BLaER1 treated with 17β-estradiol and CSF1 and Interleukin-3, amounts not matched to agents 10 nM and 100 nM (cell line): ENCODE measurements around the gene HDGF.

Experiments
- H3K27ac ChIP-seq, 11 experiments: shearing (Covaris generic); formaldehyde crosslinking; 2 replicates each; pipeline ENCODE4 v1.8.1; 2022
- H3K27me3 ChIP-seq, 11 experiments: shearing (Covaris generic); formaldehyde crosslinking; 2 replicates each; pipeline ENCODE4 v1.8.1; 2022
- H3K36me3 ChIP-seq, 11 experiments: shearing (Covaris generic); formaldehyde crosslinking; 2 replicates each; pipeline ENCODE4 v1.8.1; 2022
- H3K4me1 ChIP-seq, 10 experiments: shearing (Covaris generic); formaldehyde crosslinking; 2 replicates each; pipeline ENCODE4 v1.8.1; 2022
- H3K4me2 ChIP-seq, 11 experiments: shearing (Covaris generic); formaldehyde crosslinking; 2 replicates each; pipeline ENCODE4 v1.8.1; 2022
- H3K4me3 ChIP-seq, 10 experiments: shearing (Covaris generic); formaldehyde crosslinking; 2 replicates each; pipeline ENCODE4 v1.8.1; 2022
- H3K9ac ChIP-seq, 11 experiments: shearing (Covaris generic); formaldehyde crosslinking; 2 replicates each; pipeline ENCODE4 v1.8.1; 2022
- H3K9me3 ChIP-seq, 11 experiments: shearing (Covaris generic); formaldehyde crosslinking; replicated peaks in 1 of 11; 2 replicates each; pipeline ENCODE4 v1.8.1; 2022
- H4K20me1 ChIP-seq, 11 experiments: shearing (Covaris generic); formaldehyde crosslinking; 2 replicates each; pipeline ENCODE4 v1.8.1; 2022
- Cebpa-rat ChIP-seq, 11 experiments: shearing (Covaris generic); IDR thresholded peaks; 2 replicates each; pipeline ENCODE4 v1.8.1; 2022

The HDGF gene

GRCh38 chr1:156712626-156713025, 38.8 kb downstream of the HDGF start:
- Histone ChIP-seq H4K20me1 (peaks cover 0 to 76% (median 15%) of the 10 kb centered on the region in 11 experiments; a peak in 12 of 22 replicates), H3K27ac (no peak overlapping the region), H3K4me3 (no peak overlapping the region), H3K36me3 (peaks cover 0 to 9% (median 5%) of the 10 kb centered on the region in 11 experiments; a peak in 5 of 22 replicates), H3K9me3 (no peaks in the 10 kb centered on the region), H3K4me1 (peaks cover 0 to 8% (median 4%) of the 10 kb centered on the region in 10 experiments; a peak in 7 of 20 replicates), H3K27me3 (0 out of 22 replicates have a peak, but pooled peaks cover 0 to 3% (median 0%) of the 10 kb centered on the region in 11 experiments), H3K9ac (no peak overlapping the region), H3K4me2 (no peak overlapping the region)
- TF ChIP-seq Cebpa-rat (IDR thresholded peaks at IDR 0.05), result no peak

DNA sequence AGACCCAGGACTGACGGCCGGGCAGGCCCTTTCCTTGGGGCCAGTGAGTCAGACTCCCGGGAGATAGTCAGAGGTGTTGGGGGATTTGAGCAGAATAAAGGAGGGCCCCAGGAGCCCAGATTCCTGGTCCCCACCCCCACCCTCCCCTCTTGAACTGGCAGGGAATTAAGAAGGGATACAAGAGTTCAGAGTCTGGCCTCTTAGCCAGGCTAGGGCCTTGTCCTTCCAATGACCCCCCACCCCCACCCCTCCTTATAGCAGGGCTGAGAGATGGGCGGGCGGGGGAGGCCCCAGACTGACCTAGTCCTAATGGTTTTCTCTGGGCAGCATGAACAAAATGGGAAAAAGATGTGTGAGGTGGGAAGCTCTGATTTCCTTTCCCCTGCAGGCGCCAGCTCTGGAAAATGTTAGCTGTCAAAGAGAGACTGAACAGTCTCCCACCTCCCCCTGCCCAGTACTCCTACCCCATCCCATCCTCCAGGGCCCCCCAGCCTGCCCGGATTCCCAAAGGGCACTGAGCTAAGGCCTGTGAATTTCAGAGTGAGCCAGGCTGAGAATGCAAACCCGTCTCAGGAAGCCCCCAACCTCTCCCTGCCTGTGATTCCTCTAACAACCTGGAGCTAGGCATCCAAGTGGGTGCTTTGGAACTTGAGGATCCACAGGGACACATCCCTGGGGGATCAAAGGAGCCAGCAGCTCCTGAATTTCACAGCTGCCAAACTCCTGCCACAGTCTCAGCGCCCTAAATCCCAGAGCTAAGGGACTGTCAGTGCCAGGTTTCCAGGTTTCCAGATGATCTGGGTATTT, 40.3 kb downstream of the HDGF start:
- no peak overlapping the region for H3K9ac ChIP-seq
- H3K4me1 ChIP-seq, result peaks cover 9 to 19% (median 15%) of the 10 kb centered on the region in 10 experiments
- H3K9me3 ChIP-seq, result no peaks in the 10 kb centered on the region
- no peak for TF ChIP-seq Cebpa-rat (IDR thresholded peaks at IDR 0.05)
- peaks cover 0 to 8% (median 0%) of the 10 kb centered on the region in 11 experiments; a peak in 1 of 22 replicates for H3K36me3 ChIP-seq
- H3K27ac ChIP-seq, result no peak overlapping the region
- H3K4me2 ChIP-seq, result no peak overlapping the region
- H4K20me1 ChIP-seq, result peaks cover 0 to 68% (median 6%) of the 10 kb centered on the region in 11 experiments; a peak in 10 of 22 replicates
- peaks cover 0 to 9% (median 3%) of the 10 kb centered on the region in 11 experiments; a peak in 13 of 22 replicates for H3K27me3 ChIP-seq
- no peak overlapping the region for H3K4me3 ChIP-seq

- peaks cover 21 to 32% (median 28%) of the 10 kb centered on the region in 10 experiments for H3K4me1 ChIP-seq
- H3K4me2 ChIP-seq, result no peak overlapping the region
- peaks cover 12 to 22% (median 16%) of the 10 kb centered on the region in 11 experiments for H3K27me3 ChIP-seq
- peaks cover 0 to 59% (median 5%) of the 10 kb centered on the region in 11 experiments; a peak in 9 of 22 replicates for H4K20me1 ChIP-seq
- no peaks in the 10 kb centered on the region for H3K36me3 ChIP-seq
- no peaks in the 10 kb centered on the region for H3K9me3 ChIP-seq
- H3K4me3 ChIP-seq, result no peak overlapping the region
- H3K9ac ChIP-seq, result no peak overlapping the region
- no peak for TF ChIP-seq Cebpa-rat (IDR thresholded peaks at IDR 0.05)
- H3K27ac ChIP-seq, result no peak overlapping the region
Observed at GRCh38 chr1:156709757-156710489, 41.6 kb downstream of the HDGF start.

GRCh38 chr1:156709031-156709430, 42.4 kb downstream of the HDGF start:
- H3K36me3 ChIP-seq, result no peaks in the 10 kb centered on the region
- no peak overlapping the region for H3K4me2 ChIP-seq
- peaks cover 21 to 31% (median 25%) of the 10 kb centered on the region in 11 experiments for H3K27me3 ChIP-seq
- H3K9me3 ChIP-seq, result no peaks in the 10 kb centered on the region
- no peak overlapping the region for H3K4me3 ChIP-seq
- H3K4me1 ChIP-seq, result peaks cover 26 to 39% (median 33%) of the 10 kb centered on the region in 10 experiments
- H4K20me1 ChIP-seq, result peaks cover 0 to 62% (median 9%) of the 10 kb centered on the region in 11 experiments; a peak in 9 of 22 replicates
- H3K27ac ChIP-seq, result no peak overlapping the region
- H3K9ac ChIP-seq, result no peak overlapping the region
- TF ChIP-seq Cebpa-rat (IDR thresholded peaks at IDR 0.05), result no peak

GRCh38 chr1:156708218-156708661, 43.2 kb downstream of the HDGF start:
- TF ChIP-seq Cebpa-rat (IDR thresholded peaks at IDR 0.05), result no peak
- Histone ChIP-seq H3K4me3 (no peak overlapping the region), H3K4me2 (peak overlapping the region in 3 of 11 experiments; percentile 30 to 99 (median 99); a peak in 3 of 22 replicates), H3K27me3 (peaks cover 29 to 39% (median 33%) of the 10 kb centered on the region in 11 experiments), H3K4me1 (peaks cover 26 to 39% (median 33%) of the 10 kb centered on the region in 10 experiments), H3K27ac (no peak overlapping the region), H3K9ac (no peak overlapping the region), H3K9me3 (no peaks in the 10 kb centered on the region), H3K36me3 (no peaks in the 10 kb centered on the region), H4K20me1 (peaks cover 0 to 69% (median 9%) of the 10 kb centered on the region in 11 experiments; a peak in 10 of 22 replicates)

DNA sequence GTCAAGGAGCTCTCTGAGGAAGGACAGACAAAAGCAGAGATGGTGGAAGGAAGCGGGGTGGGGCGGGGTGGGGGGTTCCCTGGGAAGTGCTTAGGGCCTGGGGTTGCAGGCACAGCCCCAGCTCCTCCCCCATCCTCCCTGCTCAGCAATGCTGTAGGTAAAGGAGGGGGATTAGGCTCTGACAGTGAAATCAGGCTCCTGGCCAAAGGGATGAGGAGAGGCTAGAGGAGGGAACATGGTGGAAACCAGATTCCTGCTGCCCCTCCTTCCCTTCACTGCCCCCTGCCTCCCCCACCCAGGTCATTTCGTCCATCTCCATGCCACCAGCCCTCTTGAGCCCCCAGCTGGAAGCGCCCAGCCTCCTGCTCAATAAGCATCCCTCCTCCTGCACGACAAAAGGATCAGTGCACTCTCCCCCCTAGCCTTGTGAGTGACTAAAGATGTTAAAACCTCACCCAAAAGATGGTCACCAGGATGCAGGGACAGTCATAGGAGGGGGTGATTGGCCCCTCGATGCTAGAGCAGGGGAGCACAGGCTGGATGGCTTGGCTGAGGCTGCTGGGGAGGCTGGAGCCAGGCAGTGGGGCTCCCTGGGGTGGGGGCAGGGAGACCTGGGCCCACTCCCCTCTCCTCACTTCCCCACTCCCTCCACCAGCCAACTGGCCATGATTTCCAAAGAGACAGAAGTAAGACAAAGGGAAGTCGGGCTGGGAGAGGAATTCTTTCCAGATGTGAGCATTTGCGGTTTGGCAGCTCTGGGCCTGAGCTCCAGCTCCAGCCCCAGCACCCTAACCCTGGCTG, 43.9 kb downstream of the HDGF start:
- peak overlapping the region in 8 of 11 experiments; percentile 89 to 100 (median 98); a peak in 13 of 22 replicates for H3K4me2 ChIP-seq
- peaks cover 26 to 39% (median 33%) of the 10 kb centered on the region in 10 experiments for H3K4me1 ChIP-seq
- no peaks in the 10 kb centered on the region for H3K36me3 ChIP-seq
- TF ChIP-seq Cebpa-rat (IDR thresholded peaks at IDR 0.05), result no peak
- no peaks in the 10 kb centered on the region for H3K9me3 ChIP-seq
- H4K20me1 ChIP-seq, result peaks cover 0 to 66% (median 9%) of the 10 kb centered on the region in 11 experiments; a peak in 10 of 22 replicates
- peaks cover 33 to 45% (median 39%) of the 10 kb centered on the region in 11 experiments for H3K27me3 ChIP-seq
- no peak overlapping the region for H3K4me3 ChIP-seq
- H3K9ac ChIP-seq, result no peak overlapping the region
- no peak overlapping the region for H3K27ac ChIP-seq

DNA sequence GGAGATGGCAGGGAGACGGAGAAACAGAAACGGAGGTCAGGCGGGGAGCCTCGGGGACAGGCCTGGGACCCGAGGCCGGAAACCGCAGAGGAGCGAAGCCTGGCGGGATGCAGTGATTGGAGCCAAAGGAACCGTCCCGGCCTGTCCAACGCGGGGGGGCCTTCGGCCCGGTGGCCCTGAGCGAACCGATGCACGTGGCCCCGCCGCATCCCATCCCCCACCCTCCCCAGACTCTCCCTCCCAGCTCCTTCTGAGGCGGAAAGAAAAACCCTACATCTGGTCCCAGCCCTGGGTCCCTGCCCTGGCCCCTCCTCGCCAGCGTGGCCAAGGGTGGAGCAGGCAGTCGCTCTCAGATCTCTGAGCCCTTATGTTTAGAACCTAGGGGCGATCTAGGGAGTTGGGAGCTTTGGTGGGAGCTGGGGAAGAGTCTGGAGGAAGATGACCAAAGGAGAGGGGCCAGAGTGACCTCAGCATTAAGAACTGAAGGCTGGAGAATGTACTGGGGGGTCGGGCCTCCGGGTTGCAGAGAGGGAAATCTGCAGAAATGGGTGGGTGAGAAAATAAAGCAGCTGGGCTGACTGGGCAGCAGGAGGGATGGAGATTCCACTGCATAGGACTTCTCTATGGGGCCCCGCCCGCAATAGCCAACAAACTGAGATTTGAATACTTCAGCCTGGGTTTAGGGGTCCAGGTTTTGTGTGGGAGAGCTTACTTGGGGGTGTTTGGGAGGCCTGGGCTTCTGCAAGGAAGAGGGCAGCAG, 44.6 kb downstream of the HDGF start:
- Histone ChIP-seq H3K36me3 (no peaks in the 10 kb centered on the region), H3K4me3 (peak overlapping the region; percentile 51 to 71 (median 60)), H3K4me1 (peaks cover 26 to 39% (median 33%) of the 10 kb centered on the region in 10 experiments), H4K20me1 (peaks cover 0 to 60% (median 8%) of the 10 kb centered on the region in 11 experiments; a peak in 10 of 22 replicates), H3K27ac (peak overlapping the region in 6 of 11 experiments; percentile 21 to 66 (median 51); a peak in 10 of 22 replicates), H3K9me3 (no peaks in the 10 kb centered on the region), H3K9ac (peak overlapping the region; percentile 7 to 81 (median 66); a peak in 19 of 22 replicates), H3K4me2 (peak overlapping the region; percentile 89 to 100 (median 99)), H3K27me3 (peaks cover 33 to 48% (median 40%) of the 10 kb centered on the region in 11 experiments)
- TF ChIP-seq Cebpa-rat (IDR thresholded peaks at IDR 0.05), result no peak
